AG04450 (cell line): ENCODE measurements around the gene APOC3. TPM values are rescaled to one million over a fixed set of nuclear protein-coding genes. Genes with fewer than 3 reads are reported as not detected.

ENCODE experiments used
- CTCF ChIA-PET: fragments of 300-600, 350-600 bp; formaldehyde crosslinking; extraction: SDS; loops from one replicate; lab custom pipeline; 2022; ENCODE audit warnings: antibody characterized with exemption, inconsistent platforms; lab: Charles Lee
- POLR2A ChIA-PET: fragments of 350-600 bp; formaldehyde crosslinking; extraction: SDS; loops from one replicate; lab custom pipeline; 2021; ENCODE audit warnings: antibody characterized with exemption, inconsistent platforms; lab: Yijun Ruan, JAX
- DNase-seq: peaks from one replicate; pipeline ENCODE4 v3.0.0-alpha.2; 2011; ENCODE audit warnings: low read depth, low spot score
- H3K27ac ChIP-seq: one replicate; pipeline ENCODE4 v1.5.1; 2012; ENCODE audit warnings: low read depth, low read length, control low read depth
- H3K27me3 ChIP-seq: one replicate; pipeline ENCODE4 v1.6.0; 2012; ENCODE audit warnings: low read length; ENCODE audit not compliant: control insufficient read depth, insufficient read depth
- H3K4me3 ChIP-seq: 2 replicates; pipeline ENCODE4 v1.5.1; 2011; ENCODE audit warnings: mild to moderate bottlenecking, low read depth, low read length, control low read depth
- H3K9me3 ChIP-seq: 2 replicates; pipeline ENCODE4 v1.5.1; 2012; ENCODE audit warnings: low read length; ENCODE audit not compliant: control insufficient read depth, insufficient read depth
- polyA plus RNA-seq: library from polyadenylated mRNA; depleted of rRNA; stranded (reverse); fragments of >200 nt; gene quantifications from 2 replicates; pipeline ENCODE4 v1.2.3, GENCODE V29; 2011
- TF ChIP-seq, protein P1 (sequence below): IDR thresholded peaks from 2 replicates; pipeline ENCODE4 v1.5.1; 2011; ENCODE audit warnings: low read depth, low read length, control low read depth, inconsistent platforms

APOC3 gene
- polyA plus RNA-seq, 1 experiment, result not detected

- DNase-seq, result no peak
- H3K9me3 ChIP-seq, result no peaks in the 10 kb centered on the region
- peak overlapping the region; percentile 13 for H3K4me3 ChIP-seq
- ChIA-PET POLR2A (interaction anchor here (0.8 to 1.8 kb wide), 7 partner anchors 15 to 264 kb away, joined by 3 to 8 read pairs (median 3); partner anchors contain the start of gene ZPR1), CTCF (interaction anchor here (0.6 to 5.3 kb wide), 28 partner anchors 10 to 1524 kb away, joined by 3 to 138 read pairs (median 5); partner anchors contain the start of genes APOA4, APOA5, UBE4A and ZPR1)
- H3K27ac ChIP-seq, result peak overlapping the region; percentile 21
- TF ChIP-seq, protein P1, sequence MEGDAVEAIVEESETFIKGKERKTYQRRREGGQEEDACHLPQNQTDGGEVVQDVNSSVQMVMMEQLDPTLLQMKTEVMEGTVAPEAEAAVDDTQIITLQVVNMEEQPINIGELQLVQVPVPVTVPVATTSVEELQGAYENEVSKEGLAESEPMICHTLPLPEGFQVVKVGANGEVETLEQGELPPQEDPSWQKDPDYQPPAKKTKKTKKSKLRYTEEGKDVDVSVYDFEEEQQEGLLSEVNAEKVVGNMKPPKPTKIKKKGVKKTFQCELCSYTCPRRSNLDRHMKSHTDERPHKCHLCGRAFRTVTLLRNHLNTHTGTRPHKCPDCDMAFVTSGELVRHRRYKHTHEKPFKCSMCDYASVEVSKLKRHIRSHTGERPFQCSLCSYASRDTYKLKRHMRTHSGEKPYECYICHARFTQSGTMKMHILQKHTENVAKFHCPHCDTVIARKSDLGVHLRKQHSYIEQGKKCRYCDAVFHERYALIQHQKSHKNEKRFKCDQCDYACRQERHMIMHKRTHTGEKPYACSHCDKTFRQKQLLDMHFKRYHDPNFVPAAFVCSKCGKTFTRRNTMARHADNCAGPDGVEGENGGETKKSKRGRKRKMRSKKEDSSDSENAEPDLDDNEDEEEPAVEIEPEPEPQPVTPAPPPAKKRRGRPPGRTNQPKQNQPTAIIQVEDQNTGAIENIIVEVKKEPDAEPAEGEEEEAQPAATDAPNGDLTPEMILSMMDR, result no peak
- no peaks in the 10 kb centered on the region for H3K27me3 ChIP-seq
Observed at GRCh38 chr11:116835042-116835772, 5.5 kb downstream of the APOC3 start.

GRCh38 chr11:116835791-116836631 is 6.3 kb downstream of the APOC3 start:
- H3K9me3 ChIP-seq, result no peaks in the 10 kb centered on the region
- DNase-seq, result peak; percentile 87
- ChIA-PET POLR2A (interaction anchor here (0.8 to 1.8 kb wide), 7 partner anchors 15 to 263 kb away, joined by 3 to 8 read pairs (median 3); partner anchors contain the start of gene ZPR1), CTCF (interaction anchor here (0.6 to 5.3 kb wide), 31 partner anchors 10 to 1524 kb away, joined by 3 to 138 read pairs (median 4); partner anchors contain the start of genes APOA4, APOA5, UBE4A and ZPR1)
- TF ChIP-seq, protein P1, result peak; percentile 69
- H3K27me3 ChIP-seq, result no peaks in the 10 kb centered on the region
- H3K27ac ChIP-seq, result peak overlapping the region; percentile 21
- peak overlapping the region; percentile 55 for H3K4me3 ChIP-seq

- Histone ChIP-seq H3K27me3 (no peaks in the 10 kb centered on the region), H3K27ac (no peak overlapping the region), H3K4me3 (no peak overlapping the region), H3K9me3 (no peaks in the 10 kb centered on the region)
- DNase-seq, result no peak
- CTCF ChIA-PET, result interaction anchor here (0.7 to 5.3 kb wide), 18 partner anchors 9 to 336 kb away, joined by 3 to 138 read pairs (median 6); partner anchors contain the start of genes APOA5 and ZPR1
- POLR2A ChIA-PET, result interaction anchor here (1.2 to 1.8 kb wide), 3 partner anchors 49 to 262 kb away, joined by 3 to 8 read pairs (median 4); partner anchors contain the start of gene ZPR1
- TF ChIP-seq, protein P1, result no peak
Observed at GRCh38 chr11:116836632-116836991, 6.9 kb downstream of the APOC3 start.

GRCh38 chr11:116837231-116838091 is 7.8 kb downstream of the APOC3 start, which contains the start of gene APOA1:
TSS of gene APOA1 (minus strand) at chr11:116837622. CDS start at chr11:116837387, 235 bp downstream.
- H3K27ac ChIP-seq, result no peak within 1 kb of the TSS
- H3K9me3 ChIP-seq, result no peaks in the 10 kb centered on the region
- TF ChIP-seq, protein P1, result no peak
- no peaks in the 10 kb centered on the region for H3K27me3 ChIP-seq
- H3K4me3 ChIP-seq, result no peak within 1 kb of the TSS
- DNase-seq, result no peak
- POLR2A ChIA-PET, result no interaction called here
- CTCF ChIA-PET, result interaction anchor here (0.6 to 5.3 kb wide), 5 partner anchors 15 to 90 kb away, joined by 3 to 138 read pairs (median 8); partner anchors contain the start of gene APOA5
